Measurements from ENCODE around the gene TBC1D24. TPM values are rescaled to one million over a fixed set of nuclear protein-coding genes. Genes with fewer than 3 reads are reported as not detected.

TBC1D24 gene
- total and polyA plus RNA-seq, 9 of the 15 experiments (the other 6 are each of a cell fraction or from before 2014, with no cell fraction given): 1.7 to 22.6 (median 7.2) TPM

GRCh38 chr16:2425825-2426430 lies 49.0 kb upstream of the TBC1D24 start:
- CTCF ChIA-PET (ENCODE audit: low intra/inter-chr PET ratio): interaction anchor here (0.6 kb wide), 1 partner anchor 85 kb away, joined by 3 read pairs; no protein-coding TSS in a partner anchor
- peaks cover 22 to 34% of the 10 kb centered on the region in 2 experiments; a peak in 4 of 5 replicates for H3K4me1 ChIP-seq (replicated peaks in 1 of 2; ENCODE audit: control insufficient read depth in 2 of 2, insufficient read depth in 2 of 2, low read length in 2 of 2)
- no peak overlapping the region for H3K27ac ChIP-seq (ENCODE audit: extremely low read depth, low read depth, low read length)
- H3K36me3 ChIP-seq (ENCODE audit: control insufficient read depth, insufficient read depth, low read length): peaks cover 9% of the 10 kb centered on the region
- H3K9ac ChIP-seq (ENCODE audit: insufficient read depth in 1 of 2, low read depth in 2 of 2, low read length in 2 of 2): peak overlapping the region in 1 of 2 experiments; percentile 69; a peak in 2 of 4 replicates
- DNase-seq (ENCODE audit: extremely low read depth in 1 of 4, low spot score in 3 of 4) (no peak), ATAC-seq (no peak), FAIRE-seq (no peak)
- H3K9me3 ChIP-seq (replicated peaks; ENCODE audit: control insufficient read depth, insufficient read depth, low read depth, low read length): no peaks in the 10 kb centered on the region
- BruUV-seq (replicated peaks): no TSS peak
- TF ChIP-seq EZH2 (IDR thresholded peaks at IDR 0.05; ENCODE audit: borderline replicate concordance, low read depth, low read length) (no peak), ZNF407 (IDR thresholded peaks at IDR 0.05; ENCODE audit: low read depth) (no peak), ZBTB17 (CRISPR knock-in tag; IDR thresholded peaks at IDR 0.05) (no peak), SAFB2 (IDR thresholded peaks at IDR 0.05; ENCODE audit: borderline replicate concordance, low read depth, low read length, severe bottlenecking) (no peak), ZBTB33 (CRISPR knock-in tag; IDR thresholded peaks at IDR 0.05) (no peak), DMBX1 (CRISPR knock-in tag; IDR thresholded peaks at IDR 0.05; ENCODE audit: borderline replicate concordance) (no peak), HNRNPL (IDR thresholded peaks at IDR 0.05; ENCODE audit: low read depth, low read length) (no peak), SMAD4 (CRISPR knock-in tag; conservative IDR thresholded peaks at IDR 0.05) (no peak), SMAD2 (IDR thresholded peaks at IDR 0.05; ENCODE audit: low read depth, low read length) (no peak), POLR3G (IDR thresholded peaks at IDR 0.05; ENCODE audit: extremely low read depth, insufficient read length, insufficient replicate concordance) (no peak), CAMTA2 (CRISPR knock-in tag; conservative IDR thresholded peaks at IDR 0.05) (no peak)
- no peak overlapping the region for H3K4me2 ChIP-seq (ENCODE audit: insufficient read depth, low read length)
- H3K79me2 ChIP-seq (ENCODE audit: control insufficient read depth, insufficient read depth, low read length): peaks cover 29% of the 10 kb centered on the region
- no peaks in the 10 kb centered on the region; the same call in 1 of the 2 replicates for H4K20me1 ChIP-seq (replicated peaks; ENCODE audit: control insufficient read depth, insufficient read depth, low read length)
- in situ Hi-C loops (cut with MboI) (no loop called here), intact Hi-C loops (cut with micrococcal nuclease) (no loop called here)
- H2AFZ ChIP-seq (ENCODE audit: low read depth, low read length): no peak overlapping the region
- POLR2A ChIA-PET: interaction anchor here (0.7 to 0.8 kb wide), 2 partner anchors 29 to 174 kb away, joined by 3 to 5 read pairs; no protein-coding TSS in a partner anchor
- no peaks in the 10 kb centered on the region for H3K27me3 ChIP-seq (ENCODE audit: control insufficient read depth in 2 of 2, insufficient read depth in 2 of 2, low read length in 2 of 2)
- H3K9me1 ChIP-seq (ENCODE audit: control insufficient read depth, insufficient read depth, low read length): no peaks in the 10 kb centered on the region
- WGBS (ENCODE audit: insufficient coverage, low coverage, missing lambda C conversion rate): 59% methylated on average over 11 of the region's 13 CpGs
- H3K4me3 ChIP-seq: no peak overlapping the region
